GM12891 (cell line): ENCODE data around the gene BRD7. TPM values are rescaled to one million over a fixed set of nuclear protein-coding genes. Genes with fewer than 3 reads are reported as not detected.

Source experiments
- DNase-seq: peaks from one replicate; pipeline ENCODE4 v3.0.0; 2011; ENCODE audit warnings: low spot score; ENCODE audit not compliant: insufficient read length
- FAIRE-seq: peaks from 2 replicates; lab custom pipeline; 2011; peaks lifted over from hg19 to GRCh38; lab: Jason Lieb, UNC
- PAX5 ChIP-seq: IDR thresholded peaks from 2 replicates; pipeline ENCODE4 v1.6.1; 2011; ENCODE audit warnings: low read length, moderate library complexity, mild to moderate bottlenecking; ENCODE audit not compliant: insufficient read depth, severe bottlenecking
- POLR2A ChIP-seq: IDR thresholded peaks from 2 replicates; pipeline ENCODE4 v1.6.1; 2011; ENCODE audit warnings: low read depth, low read length, control low read depth
- POLR2AphosphoS5 ChIP-seq: IDR thresholded peaks from 2 replicates; pipeline ENCODE4 v1.6.1; 2011; ENCODE audit warnings: low read depth, low read length, control low read depth
- POU2F2 ChIP-seq: IDR thresholded peaks from 2 replicates; pipeline ENCODE4 v1.6.1; 2011; ENCODE audit warnings: low read depth, mild to moderate bottlenecking, control low read depth, low read length, moderate library complexity
- SPI1 ChIP-seq: IDR thresholded peaks from 2 replicates; pipeline ENCODE4 v1.6.1; 2011; ENCODE audit warnings: low read depth, low read length, control low read depth
- TAF1 ChIP-seq: IDR thresholded peaks from 2 replicates; pipeline ENCODE4 v1.6.1; 2011; ENCODE audit warnings: low read depth, low read length, control low read depth
- polyA plus RNA-seq: library from polyadenylated mRNA; unstranded; fragments of >200 nt; gene quantifications from one replicate; pipeline ENCODE4 v1.2.1, GENCODE V29; 2012; ENCODE audit warnings: low read depth, missing spikeins, inconsistent platforms; ENCODE audit not compliant: missing spikeins

BRD7 gene
- polyA plus RNA-seq: 34.5 TPM

DNA sequence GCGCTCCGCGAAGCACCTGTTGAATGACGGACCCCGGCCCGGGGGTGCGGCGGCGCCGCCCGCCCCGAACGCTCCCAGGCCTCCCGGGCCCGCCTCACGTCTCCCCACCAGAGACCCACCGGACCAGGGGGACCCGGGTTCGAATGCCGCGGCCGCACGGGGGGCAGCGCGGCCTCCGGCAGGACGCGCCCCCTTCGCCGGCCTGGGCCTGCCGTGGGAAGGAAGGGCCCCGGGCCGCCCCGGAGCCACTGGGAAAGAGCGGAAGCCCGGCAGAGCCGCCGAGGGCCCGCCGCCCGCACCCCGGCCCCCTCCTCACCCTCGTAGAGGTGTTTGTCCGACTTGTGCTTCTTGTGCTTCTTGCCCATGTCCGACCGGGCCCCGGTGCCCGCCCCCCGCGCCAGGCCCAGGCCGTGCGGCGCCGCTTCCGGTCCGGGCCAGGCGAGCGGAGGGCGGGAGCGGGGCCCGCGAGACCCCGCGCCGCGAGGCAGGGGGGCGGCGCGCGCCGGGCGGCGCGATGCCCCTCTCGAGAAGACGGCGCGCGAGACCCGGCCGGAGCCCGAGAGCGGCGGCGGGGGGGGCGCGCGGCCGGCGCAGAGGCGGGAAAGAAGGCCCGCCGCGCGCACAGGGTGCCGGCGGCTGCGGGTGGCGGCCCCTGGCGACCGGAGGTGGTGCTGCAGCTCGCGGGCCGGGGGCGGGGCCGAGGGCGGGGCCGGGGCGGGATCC, at the start of gene BRD7:
TSS of gene BRD7 (minus strand) at position 579 of the 723 bp plus-strand sequence. CDS start at position 365, 214 bp downstream.
- FAIRE-seq (peak; percentile 80), DNase-seq (peak; percentile 82)
- no peak for TF ChIP-seq PAX5
- no peak for TF ChIP-seq POLR2A
- no peak for TF ChIP-seq TAF1
- TF ChIP-seq POLR2AphosphoS5: no peak
- no peak for TF ChIP-seq SPI1
- no peak for TF ChIP-seq POU2F2

DNA sequence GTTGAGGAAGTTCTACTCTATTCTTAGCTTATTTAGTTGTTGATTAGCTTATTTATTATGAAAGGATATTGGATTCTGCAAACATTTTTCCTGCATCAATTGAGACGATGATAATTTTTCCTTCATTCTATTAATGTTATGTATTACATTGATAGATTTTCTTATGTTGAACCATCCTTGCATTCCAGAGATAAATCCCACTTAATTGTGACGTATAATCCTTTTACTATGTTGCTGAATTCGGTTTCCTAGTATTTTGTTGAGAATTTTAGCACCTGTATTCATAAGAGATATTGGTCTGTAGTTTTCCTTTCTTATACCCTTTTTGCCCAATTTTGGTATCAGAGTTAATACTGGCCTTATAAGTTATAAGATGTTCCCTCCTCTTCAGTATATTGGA, 47.6 kb upstream of the BRD7 start:
- FAIRE-seq (no peak), DNase-seq (no peak)
- TF ChIP-seq TAF1 (no peak), PAX5 (no peak), SPI1 (no peak), POLR2AphosphoS5 (no peak), POLR2A (no peak), POU2F2 (no peak)

DNA sequence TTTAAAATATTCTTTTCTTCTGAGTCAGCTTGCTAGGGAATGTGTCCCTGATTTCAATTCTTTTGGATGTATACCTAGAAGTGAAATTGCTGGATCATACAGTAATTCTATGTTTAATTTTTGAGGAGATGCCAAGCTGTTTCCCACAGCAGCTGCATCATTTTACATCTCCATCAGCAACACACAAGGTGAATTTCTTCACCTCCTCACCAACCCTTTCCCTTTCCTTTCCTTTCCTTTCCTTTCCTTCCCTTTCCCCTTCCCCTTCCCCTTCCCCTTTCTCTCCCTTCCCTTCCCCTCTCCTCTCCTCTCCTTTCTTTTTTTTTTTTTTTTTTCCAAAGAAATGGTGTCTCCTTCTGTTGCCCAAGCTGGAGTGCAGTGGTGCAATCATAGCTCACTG, 45.4 kb upstream of the BRD7 start:
- TF ChIP-seq POU2F2: no peak
- no peak for TF ChIP-seq TAF1
- TF ChIP-seq POLR2A: no peak
- TF ChIP-seq POLR2AphosphoS5: no peak
- TF ChIP-seq SPI1: no peak
- no peak for TF ChIP-seq PAX5
- no peak for DNase-seq
- FAIRE-seq: no peak

DNA sequence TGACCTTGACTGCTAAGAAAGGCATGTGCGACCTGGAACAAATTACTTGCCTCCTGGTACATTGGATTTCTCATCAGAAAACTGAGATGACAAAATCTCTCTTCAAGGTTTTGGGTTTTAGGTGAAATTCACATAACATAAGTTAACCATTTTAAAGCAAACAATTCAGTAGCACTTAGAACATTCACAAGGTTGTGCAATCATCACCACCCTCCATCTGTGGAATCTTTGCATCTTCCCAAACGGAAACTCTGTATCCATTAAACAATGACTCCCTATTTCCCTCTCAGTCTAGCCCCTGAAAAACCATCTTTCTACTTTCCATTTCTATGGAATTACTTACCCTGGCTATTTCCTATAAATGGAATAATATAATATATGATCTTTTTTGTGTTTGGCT, 42.2 kb upstream of the BRD7 start:
- DNase-seq (no peak), FAIRE-seq (no peak)
- TF ChIP-seq POU2F2 (no peak), POLR2A (no peak), POLR2AphosphoS5 (no peak), SPI1 (no peak), TAF1 (no peak), PAX5 (no peak)

DNA sequence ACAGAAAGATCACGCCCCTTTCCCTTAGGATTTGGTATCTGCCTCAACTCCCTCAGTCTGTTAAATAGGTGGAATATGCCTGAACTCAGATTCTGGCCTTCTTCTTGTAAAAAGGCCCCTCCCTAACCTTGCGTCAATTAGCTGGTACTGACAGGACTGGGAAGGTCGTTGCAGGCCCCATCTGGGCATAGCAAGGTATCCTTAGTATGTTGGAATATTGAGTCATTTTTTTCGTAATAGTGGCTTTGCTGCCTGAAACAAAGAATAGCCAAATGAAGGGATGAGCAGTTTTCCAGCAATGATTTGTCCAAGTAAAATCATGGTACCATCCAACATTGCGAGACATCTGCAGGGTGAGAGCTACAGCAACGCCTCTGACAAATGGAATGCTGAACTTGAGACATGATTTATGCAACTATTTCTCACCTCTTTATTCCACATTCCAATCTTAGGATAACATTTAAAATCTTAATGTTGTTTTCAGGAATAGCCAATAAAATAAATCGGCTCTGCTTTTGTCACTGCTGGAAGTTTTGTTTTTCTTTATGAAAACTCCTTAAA, 39.3 kb upstream of the BRD7 start:
- TF ChIP-seq POU2F2: no peak
- no peak for TF ChIP-seq TAF1
- TF ChIP-seq POLR2A: no peak
- no peak for DNase-seq
- FAIRE-seq: no peak

DNA sequence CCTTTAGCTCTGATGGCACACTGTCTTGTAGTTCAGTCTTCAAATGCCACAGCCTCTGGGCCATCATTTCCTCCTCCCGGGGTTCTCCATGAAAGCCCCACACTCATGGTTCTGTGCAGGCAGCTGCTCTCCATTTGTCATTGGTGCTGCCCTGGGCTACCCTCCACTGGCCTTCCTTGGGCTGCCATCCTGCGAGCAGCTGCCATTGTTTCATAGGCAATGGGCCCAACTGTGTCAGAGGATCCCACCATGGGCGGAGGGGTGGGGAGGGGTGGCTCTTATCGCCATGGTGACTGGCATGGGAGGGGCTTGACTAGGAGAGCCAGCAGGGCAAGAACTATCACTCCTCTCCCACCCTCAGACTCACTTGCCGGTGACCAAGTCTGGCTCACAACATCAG, 38.6 kb upstream of the BRD7 start:
- DNase-seq: no peak
- no peak for FAIRE-seq
- no peak for TF ChIP-seq SPI1
- no peak for TF ChIP-seq PAX5
- no peak for TF ChIP-seq POU2F2
- TF ChIP-seq TAF1: no peak
- TF ChIP-seq POLR2AphosphoS5: no peak
- no peak for TF ChIP-seq POLR2A

DNA sequence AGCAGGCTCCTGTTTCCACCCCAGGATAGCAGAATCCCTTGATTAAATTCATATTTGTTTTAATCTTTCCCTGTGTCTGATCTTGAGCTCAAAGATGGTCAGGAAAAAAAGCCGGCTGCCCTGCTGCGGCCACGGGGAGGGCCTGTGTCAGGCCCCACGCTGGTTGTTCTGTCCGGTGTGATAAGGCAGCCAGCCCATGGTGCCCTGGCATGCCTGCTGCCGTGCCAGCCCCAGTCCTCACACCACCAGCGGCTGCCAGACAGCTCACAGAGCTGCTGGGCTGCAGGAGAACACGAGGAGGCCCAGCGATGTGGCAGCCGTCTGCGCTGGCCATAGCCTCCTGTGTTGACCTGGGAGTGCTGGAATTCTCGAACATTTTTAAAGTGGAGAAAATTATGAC, 34.7 kb upstream of the BRD7 start:
- FAIRE-seq (no peak), DNase-seq (no peak)
- TF ChIP-seq POU2F2: no peak
- TF ChIP-seq POLR2A: no peak
- TF ChIP-seq POLR2AphosphoS5: no peak
- TF ChIP-seq SPI1: no peak
- TF ChIP-seq TAF1: no peak
- TF ChIP-seq PAX5: no peak

DNA sequence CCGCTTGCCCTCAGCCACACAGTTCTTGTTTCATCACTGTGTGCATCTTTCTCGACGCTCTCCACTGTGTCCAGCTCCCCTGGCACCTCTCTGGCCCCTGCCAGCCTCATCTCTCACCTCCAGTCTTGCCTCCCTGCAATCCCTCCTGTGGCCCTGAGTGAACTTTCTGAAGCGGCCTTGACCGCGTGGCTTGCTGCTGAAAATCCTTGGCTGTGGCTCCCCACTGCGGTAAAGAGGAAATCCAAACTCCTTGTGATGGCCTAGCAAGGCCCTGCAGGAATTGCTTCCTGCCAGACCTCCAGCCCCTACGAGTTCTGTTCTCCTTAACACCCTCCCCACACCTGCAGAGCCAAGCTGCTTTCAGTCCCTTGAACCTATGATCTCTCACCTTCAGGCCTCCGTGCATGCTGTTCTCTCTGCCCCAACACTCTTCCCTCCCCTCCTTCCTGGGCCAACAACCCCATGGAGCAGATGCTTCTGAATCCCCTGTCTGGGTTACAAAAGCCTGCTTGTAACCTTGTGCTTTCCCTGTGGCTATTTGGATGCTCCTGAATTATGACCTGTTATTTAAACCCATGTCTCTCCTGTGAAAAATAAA, 33.6 kb upstream of the BRD7 start:
- TF ChIP-seq POLR2A (no peak), SPI1 (no peak), POLR2AphosphoS5 (no peak), PAX5 (no peak), POU2F2 (no peak)
- FAIRE-seq (no peak), DNase-seq (no peak)

DNA sequence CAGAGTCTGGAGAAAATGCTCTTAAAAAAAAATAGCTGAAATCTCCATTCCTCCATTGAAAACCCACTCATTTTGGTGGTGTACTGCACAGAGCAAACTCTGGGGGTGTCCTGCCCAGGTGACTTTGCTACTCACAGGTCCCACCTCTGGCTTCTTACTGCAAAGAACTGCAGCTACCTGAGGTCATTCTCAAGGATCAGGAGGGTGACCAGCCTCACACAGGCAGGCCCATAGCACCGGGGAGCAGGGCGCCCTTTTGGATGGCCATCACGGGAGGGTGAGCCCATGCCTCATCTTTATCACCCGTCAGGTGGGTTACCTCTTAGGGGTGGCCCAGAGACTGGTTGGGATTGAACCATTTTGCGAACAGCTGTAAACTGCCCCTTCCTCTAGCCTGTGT, 32.6 kb upstream of the BRD7 start:
- TF ChIP-seq TAF1 (no peak), PAX5 (no peak), POLR2AphosphoS5 (no peak), SPI1 (no peak), POU2F2 (no peak)
- DNase-seq (no peak), FAIRE-seq (no peak)

DNA sequence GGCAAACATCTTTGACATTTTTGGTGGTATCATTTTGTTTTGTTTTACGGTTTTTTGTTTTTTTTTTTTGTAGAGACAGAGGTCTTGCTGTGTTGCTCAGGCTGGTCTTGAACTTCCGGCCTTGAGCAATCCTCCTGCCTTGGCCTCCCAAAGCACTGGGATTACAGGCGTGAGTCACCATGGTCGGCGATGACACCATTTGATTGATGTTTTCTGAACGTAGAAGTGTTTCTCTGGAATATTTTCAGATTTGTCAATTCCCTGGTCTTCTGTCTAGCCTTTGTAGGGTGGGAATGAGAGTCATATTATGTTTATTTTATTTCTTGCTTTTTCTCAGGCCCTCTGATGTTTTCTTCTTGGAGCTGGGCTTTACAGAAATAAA, 32.2 kb upstream of the BRD7 start:
- FAIRE-seq: no peak
- TF ChIP-seq TAF1 (no peak), POLR2A (no peak), PAX5 (no peak), POU2F2 (no peak), POLR2AphosphoS5 (no peak)
- DNase-seq: no peak
